B cell (primary cell): Measurements from ENCODE around the gene NPHP4.

Source experiments
- EZH2 ChIP-seq: IDR thresholded peaks from 2 replicates; pipeline ENCODE4 v1.6.1; 2012; ENCODE audit warnings: borderline replicate concordance, low read depth, mild to moderate bottlenecking, moderate library complexity, low read length; ENCODE audit not compliant: insufficient read depth, poor library complexity, severe bottlenecking
- TF ChIP-seq, protein P1 (sequence below): fragments of 200-600 bp; IDR thresholded peaks from one replicate; pipeline ENCODE4 v1.8.0; 2022; ENCODE audit warnings: antibody characterized with exemption, mild to moderate bottlenecking

DNA sequence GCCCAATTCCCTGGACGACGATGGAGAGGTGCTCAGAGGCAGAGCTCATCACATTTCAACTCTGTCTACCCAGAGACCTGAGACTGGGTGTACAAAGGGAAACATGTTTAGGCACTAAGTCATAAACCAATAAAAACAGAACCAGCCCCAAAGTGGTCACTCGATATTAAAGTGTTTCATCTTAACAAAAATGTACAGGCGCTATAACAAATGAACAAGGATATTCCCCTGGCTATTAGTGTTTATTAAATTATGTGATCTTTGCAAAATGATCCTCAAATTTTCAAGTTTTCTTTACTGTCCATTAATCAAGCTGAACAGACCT, 43.6 kb downstream of the NPHP4 start:
- TF ChIP-seq, protein P1, sequence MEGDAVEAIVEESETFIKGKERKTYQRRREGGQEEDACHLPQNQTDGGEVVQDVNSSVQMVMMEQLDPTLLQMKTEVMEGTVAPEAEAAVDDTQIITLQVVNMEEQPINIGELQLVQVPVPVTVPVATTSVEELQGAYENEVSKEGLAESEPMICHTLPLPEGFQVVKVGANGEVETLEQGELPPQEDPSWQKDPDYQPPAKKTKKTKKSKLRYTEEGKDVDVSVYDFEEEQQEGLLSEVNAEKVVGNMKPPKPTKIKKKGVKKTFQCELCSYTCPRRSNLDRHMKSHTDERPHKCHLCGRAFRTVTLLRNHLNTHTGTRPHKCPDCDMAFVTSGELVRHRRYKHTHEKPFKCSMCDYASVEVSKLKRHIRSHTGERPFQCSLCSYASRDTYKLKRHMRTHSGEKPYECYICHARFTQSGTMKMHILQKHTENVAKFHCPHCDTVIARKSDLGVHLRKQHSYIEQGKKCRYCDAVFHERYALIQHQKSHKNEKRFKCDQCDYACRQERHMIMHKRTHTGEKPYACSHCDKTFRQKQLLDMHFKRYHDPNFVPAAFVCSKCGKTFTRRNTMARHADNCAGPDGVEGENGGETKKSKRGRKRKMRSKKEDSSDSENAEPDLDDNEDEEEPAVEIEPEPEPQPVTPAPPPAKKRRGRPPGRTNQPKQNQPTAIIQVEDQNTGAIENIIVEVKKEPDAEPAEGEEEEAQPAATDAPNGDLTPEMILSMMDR = no peak
- TF ChIP-seq EZH2 = no peak
